HG03439 (cell line): ENCODE results near the gene SMS.

Source experiments
- ATAC-seq: cut with Tn5 transposase; IDR thresholded peaks from one replicate; pipeline ENCODE4 v1.9.1; 2021; ENCODE audit warnings: mild to moderate bottlenecking, moderate library complexity; ENCODE audit not compliant: unreplicated experiment

Gene SMS

GRCh38 chrX:22037225-22037624 is 96.7 kb downstream of the SMS start:
- ATAC-seq: no peak

GRCh38 chrX:22037911-22038537 is 97.5 kb downstream of the SMS start:
- no peak for ATAC-seq

- ATAC-seq: no peak
Measured at GRCh38 chrX:22039541-22039940, 99.0 kb downstream of the SMS start.

- ATAC-seq: no peak
Measured at GRCh38 chrX:22040184-22040583, 99.7 kb downstream of the SMS start.

GRCh38 chrX:22041907-22042530 is 101.5 kb downstream of the SMS start:
- no peak for ATAC-seq

- no peak for ATAC-seq
Measured at GRCh38 chrX:22043872-22044271, 103.4 kb downstream of the SMS start.
